GM18508 (cell line): ENCODE measurements around the gene CRYBA4.

Experiments
- ATAC-seq: cut with Tn5 transposase; IDR thresholded peaks from one replicate; pipeline ENCODE4 v1.9.1; 2021; ENCODE audit warnings: moderate number of reproducible peaks; ENCODE audit not compliant: insufficient read depth, unreplicated experiment

The CRYBA4 gene

DNA sequence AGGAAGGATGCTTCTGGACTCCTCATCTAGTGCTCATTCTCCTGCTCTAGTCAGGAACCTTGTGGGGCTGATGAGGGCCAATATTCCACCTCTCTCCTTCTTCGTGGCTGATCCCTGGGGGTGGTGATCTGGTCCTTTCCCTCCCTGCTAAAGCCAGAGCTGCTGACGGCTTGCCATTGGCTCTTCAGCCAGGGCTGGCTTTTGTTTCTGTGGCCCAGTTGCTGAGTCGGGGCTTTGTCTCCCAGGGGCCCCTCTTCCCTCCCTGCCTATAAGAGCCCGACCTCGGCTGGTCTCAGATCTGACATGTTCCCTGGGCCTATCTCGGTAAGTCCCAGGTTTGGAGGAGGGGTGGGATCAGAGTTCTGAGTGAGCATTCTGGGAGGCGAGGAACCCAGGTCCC lies at the start of gene CRYBA4:
TSS of gene CRYBA4 (plus strand) at position 301 of the 400 bp plus-strand sequence. CDS start 634 bp downstream, outside the sequence.
- ATAC-seq, result no peak

DNA sequence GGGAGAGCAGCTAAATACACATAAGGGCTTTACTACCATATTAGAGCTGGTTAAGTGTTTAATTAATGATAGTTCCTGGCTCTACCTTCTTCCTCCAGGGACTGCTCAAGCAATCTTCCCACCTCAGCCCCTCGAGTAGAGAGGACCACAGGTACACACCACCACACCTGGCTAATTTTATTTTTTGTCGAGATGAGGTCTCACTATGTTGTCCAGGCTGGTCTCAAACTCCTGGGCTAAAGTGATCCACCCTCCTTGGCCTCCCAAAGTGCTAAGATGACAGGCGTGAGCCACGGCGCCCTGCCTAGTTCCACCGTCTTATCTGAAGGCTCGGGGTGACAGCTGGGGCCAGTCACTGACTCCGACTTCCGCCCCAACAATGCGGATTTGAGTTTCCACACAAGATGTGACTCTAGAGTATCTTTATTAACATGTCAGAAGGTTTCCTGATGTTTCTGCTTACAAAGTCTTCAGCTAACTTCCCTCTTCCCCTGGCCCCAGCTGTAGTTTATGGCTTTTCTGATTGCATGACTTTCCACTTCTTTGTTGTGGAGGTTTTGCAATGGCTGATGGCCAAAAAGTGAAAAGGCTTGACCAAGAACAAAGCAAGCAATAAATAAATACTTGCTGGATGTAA lies 48.6 kb upstream of the CRYBA4 start:
- ATAC-seq, result no peak

GRCh38 chr22:26574001-26574723 lies 47.6 kb upstream of the CRYBA4 start:
- no peak for ATAC-seq

GRCh38 chr22:26576026-26576680 lies 45.6 kb upstream of the CRYBA4 start:
- no peak for ATAC-seq

GRCh38 chr22:26577081-26577480 lies 44.7 kb upstream of the CRYBA4 start:
- no peak for ATAC-seq

- ATAC-seq, result no peak
Measured at GRCh38 chr22:26579331-26579886, 42.4 kb upstream of the CRYBA4 start.

DNA sequence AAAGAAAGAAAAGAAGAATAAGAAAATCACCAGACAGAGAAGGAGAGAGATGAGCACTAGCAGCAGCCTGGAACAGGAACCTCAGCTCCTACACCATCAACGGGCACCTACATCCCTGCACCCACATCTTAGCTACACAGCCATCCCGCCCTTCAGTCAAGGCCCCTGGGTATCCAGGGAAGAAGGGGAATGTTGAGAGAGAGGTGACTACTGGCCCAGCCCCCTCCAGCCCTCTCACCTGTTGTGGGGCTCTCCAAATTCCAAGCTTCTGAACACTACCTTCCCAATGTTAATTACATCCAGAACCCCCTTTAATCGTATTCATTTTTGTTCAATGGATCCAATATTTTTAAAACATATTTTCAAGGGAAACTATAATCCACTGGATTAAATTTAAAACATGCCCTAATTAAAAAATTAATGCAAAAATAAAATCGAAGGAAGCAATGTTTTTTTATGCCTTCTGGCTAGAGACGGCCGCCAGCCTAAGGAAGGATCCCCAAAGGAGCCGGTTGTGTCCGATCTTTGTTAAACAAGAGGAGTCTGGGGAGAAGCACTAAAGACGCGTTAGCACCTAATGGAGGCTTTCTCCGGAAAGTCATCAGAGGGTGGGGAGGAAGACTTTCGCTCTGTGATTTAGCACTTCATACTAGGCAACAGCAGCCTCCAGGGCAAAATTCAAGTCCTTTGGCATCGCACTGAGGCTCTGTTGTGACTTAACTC lies 41.4 kb upstream of the CRYBA4 start:
- no peak for ATAC-seq

- ATAC-seq, result no peak
Measured at GRCh38 chr22:26581026-26581425, 40.7 kb upstream of the CRYBA4 start.

DNA sequence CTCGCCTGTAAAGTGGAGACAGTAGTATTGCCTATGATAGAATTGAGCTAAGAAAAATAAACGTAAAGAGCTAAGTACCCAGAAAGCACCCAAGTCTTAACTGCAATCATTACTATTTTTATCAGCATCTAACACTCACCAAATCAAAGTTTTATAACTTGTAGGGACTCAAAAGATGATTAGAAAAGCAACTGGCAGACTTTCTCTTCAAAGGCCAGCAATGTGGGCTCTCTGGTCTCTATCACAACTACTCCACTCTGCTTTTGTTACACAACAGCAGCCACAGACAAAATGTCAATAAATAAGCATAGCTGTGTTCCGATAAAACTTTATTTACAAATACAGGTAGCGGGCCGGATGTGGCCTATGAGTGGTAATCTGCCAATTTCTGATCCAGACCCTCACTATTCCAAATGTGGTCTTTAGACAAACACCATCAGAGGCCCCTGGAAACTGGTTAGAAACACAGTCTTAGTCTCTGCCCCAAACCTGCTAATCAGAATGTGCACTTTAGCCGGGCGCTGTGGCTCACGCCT lies 40.1 kb upstream of the CRYBA4 start:
- ATAC-seq, result no peak

DNA sequence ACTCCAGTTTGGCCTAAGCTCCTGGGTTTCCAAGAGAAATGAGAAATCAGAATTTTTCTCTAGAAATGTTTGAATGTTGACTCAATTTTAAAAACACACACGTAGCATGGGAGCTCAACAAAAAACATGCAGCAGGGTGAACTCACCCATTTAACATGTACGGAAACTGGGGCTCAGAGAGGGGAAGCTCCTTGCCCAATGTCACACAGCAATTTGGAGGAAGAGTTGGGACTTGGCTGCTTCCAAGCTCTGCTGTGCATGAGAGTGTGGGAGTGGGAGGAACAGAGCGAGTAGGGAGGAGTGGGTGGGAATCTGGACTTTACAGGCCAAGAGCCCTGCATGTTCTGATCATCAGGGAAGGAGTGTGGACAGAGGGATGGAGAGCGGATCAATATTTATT lies 37.8 kb upstream of the CRYBA4 start:
- ATAC-seq, result no peak

DNA sequence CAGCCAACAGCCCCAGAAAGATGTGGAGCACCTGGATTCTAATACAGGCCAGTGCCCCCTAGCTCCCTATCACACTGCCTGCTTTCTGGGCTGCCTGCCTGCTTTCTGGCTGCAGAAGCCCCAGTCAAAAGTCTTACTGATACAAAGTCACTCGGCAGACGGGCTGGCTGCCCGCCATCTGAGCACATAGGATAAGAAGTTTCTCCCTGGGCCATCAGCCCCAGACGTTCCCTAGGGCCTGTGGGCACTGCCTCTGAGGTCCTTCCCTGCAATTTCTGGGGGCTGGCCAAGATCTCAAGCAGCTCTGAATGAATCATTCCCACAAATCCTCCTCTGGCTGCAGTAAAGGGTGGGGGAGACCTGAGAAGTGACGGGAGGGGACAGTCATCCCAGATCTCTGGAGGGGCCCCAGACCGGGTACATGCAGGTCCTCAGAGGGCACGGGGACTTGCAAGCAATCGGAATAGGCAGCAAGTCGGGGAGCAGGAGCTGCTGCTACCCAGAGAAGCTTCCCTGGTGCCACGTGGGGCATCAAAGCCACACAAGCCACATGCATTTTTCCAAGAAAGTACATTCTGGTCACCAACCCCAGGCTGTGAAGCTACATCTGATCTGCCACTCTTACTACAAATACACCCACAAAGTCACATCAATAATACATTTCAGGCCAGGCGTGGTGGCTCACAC lies 36.5 kb upstream of the CRYBA4 start:
- no peak for ATAC-seq

GRCh38 chr22:26586556-26587325 lies 35.0 kb upstream of the CRYBA4 start:
- ATAC-seq, result no peak

DNA sequence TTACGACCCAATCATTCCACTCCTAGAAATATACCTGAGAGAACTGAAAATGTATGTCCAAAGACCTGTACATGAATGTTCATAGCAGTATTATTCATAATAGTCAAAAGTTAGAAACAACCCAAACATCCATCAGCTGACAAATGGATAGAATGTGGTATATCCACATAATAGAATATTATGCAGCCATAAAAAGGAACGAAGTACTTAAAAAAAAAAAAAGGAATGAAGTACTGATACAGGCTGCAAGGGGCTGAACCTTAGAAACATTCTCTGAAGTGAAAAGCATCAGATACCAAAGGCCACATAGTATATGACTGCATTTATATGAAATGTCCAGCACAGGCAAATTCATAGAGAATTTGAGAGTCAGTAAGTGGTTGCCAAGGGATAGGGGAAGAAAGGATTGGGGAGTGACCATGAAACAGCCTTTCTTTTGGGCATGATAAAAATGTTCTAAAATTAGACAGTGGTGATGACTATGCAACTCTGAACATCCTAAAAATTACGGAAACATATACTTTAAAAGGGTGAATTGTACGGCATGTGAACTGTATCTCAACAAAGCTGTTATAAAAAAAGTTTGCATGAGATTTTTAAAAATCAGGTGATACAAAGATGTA lies 33.7 kb upstream of the CRYBA4 start:
- no peak for ATAC-seq

- no peak for ATAC-seq
Measured at GRCh38 chr22:26588729-26589366, 32.9 kb upstream of the CRYBA4 start.

- ATAC-seq, result no peak
Measured at GRCh38 chr22:26589367-26589844, 32.4 kb upstream of the CRYBA4 start.

DNA sequence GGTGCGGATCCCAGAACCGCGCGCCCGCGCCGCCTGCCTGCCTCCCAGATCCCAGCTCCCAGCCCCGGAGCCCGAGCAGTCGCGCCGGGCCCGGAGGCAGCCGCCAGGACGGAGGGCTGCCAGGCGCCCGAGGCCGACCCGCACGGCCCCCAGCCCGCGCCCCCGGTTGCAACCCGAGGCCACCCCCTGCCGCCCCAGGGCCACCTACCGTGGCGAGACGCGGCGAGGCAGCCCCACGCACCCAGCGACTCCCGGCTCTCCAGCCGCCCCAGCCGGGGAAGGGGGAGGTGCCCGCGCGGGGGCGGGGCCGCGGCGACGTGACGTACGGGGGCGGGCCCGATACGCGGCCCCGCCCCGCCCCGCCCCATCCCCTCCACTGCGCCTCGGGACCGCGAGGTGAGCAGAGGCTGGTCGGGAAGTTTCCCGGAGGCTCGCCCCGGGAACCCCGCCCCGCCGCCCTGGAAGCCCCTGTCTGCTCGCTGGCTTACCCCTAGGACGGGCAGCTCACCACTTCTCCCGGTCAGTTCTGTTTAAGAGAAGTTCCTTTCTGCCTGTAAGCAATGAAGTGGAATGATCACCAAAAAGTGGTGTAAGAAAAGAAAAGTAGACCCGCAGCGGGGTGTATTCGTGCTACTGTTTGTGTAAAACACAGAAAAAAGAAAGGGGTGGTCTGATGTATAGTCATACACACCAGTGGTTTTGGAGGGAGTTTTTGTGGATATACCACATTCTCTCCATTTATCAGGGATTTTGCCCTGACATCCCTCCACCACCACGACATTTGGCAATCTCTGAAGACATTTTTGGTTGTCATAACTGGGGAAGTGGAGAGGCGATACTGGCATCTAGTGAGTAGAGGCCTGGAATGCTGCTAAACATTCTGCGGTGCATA lies 31.7 kb upstream of the CRYBA4 start, which contains the start of gene TPST2:
TSS of gene TPST2 (minus strand) at position 288 of the 892 bp plus-strand sequence. CDS start 48,502 bp downstream, outside the sequence.
- no peak for ATAC-seq

DNA sequence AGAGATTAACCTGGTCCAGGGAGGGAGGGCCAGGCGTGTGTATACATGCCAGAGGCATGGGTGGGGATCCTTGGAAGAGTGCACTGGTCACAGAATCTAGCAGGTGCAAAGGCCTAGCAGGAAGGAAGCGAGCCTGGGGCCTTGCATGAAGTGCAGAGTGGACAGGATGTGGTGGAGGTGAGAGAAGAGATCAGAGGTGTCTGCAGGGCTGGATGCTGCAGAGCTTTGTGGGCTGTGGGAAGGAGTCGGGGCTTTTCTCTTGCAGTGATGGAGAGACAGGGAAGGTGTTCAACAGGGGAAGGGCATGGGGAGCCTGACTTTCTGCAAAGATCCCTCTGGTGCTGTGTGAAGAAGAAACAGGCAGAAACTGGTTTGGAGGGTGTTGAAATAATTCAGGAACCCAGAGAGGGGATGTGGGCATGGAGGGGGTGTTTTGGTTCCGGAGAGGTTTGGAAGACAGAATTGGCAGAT lies 29.3 kb upstream of the CRYBA4 start:
- peak; percentile 48 for ATAC-seq
